ENCODE data around the gene ECEL1.
A peak's percentile ranks its signal among the peaks of the same experiment; 100 is the strongest.
"Not testable (repeated sequence)": the region's sequence is repeated elsewhere in the genome, so short reads cannot be mapped to it uniquely, and the experiment has no call there.

The ECEL1 gene

GRCh38 chr2:232440220-232441018 lies 47.2 kb downstream of the ECEL1 start:
- peak; percentile 65 to 67 for DNase-seq

GRCh38 chr2:232439758-232440135 lies 47.9 kb downstream of the ECEL1 start:
- no peak for DNase-seq

DNA sequence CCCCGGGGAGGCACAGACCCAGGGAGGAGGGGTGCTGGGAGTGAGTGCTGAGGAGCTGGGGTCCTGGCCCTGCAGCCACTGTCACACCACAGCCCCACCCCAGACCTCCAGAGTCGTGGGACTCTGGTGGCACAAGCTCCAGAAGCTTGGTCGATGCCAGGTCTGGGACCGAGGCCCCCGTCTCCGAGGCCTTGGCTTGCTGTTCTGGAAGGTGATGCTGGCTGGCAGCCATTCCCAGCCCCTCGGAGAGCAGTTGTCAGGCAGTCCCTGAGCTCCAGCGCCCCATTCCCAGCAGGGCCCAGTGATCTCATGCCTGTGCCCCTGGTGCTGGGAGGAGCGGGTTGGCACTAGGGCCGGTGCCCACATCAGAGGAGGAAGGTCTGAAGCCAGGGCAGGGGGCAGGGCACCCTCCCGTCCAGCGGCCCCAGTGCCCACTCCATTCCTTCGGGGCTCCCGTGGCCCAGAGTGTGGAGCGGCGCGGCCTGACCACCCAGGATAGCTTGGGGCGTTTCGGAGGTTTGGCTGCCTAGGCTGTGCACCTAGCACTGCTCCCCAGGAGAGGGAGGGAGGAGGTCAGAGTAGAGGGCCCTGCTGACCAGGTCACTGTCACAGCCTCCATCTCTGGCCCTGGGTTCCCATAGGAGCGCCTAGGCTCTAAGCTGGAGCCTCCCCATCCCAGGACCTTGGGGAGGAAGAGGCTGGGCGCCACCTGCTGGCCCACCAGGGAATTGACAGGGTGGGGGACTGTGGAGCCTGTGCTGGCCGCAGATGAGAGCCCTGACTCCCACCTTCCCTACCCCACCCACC lies 48.5 kb downstream of the ECEL1 start:
- DNase-seq: peak in 1 of 2 experiments; percentile 12

- no peak for DNase-seq
These were observed 49.5 kb downstream of the ECEL1 start for GRCh38 chr2:232438091-232438490.

DNA sequence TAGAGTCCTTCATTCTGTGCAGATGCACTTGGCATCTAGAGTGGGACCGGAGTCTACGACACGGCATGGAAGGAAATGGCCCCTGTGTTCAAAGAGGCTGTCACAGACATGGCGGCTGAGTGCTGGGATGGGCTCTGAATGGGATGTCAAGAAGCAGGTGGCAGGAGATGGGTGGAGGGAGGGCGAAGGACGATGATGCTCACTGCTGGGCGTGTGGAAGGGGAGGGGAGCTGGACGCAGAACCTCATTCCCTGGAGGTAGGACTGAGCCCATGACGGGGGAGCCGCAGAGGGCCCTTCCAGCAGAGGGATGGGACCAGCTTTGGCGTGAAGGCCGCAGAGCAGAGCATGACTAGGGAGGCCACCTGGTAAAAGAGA lies 50.5 kb downstream of the ECEL1 start:
- no peak for DNase-seq

DNA sequence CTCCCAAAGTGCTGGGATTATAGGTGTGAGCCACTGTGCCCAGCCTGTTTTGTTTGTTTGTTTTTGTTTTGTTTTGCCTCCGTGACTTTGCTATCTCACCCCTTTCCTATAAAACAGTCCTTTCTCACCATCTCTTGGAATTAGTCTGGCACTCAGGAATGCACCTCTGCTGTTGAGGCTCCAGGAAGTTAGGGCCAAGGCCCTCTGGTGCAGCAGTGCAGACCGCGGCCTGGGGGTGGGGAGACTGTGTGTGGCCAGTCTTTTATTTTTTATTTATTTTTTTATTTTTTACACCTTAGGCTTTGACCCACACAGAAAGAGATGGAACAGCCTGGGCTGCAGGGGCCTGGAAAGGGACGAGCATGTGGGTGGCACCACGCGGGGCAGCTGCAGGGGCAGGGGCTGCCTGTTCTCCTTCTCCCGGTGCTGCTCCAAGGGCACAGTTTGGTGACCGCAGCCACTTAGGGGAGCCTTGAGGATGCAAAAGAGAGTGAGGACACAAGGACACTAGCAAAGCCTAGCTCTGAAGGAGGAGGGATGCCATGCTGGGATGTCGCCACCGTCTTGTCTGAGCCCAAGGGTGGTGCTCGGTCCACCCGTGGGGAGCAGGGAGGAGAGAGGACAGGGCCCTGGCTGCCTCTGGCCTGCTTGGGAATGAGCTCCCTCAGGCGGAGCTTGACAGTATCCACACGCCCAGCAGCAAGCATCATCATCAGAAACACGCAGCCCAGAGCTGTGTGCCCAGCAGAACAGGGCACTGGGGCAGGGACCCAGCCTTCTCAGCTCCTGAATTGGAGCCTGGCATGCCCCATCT lies 51.0 kb downstream of the ECEL1 start:
- no peak for DNase-seq

GRCh38 chr2:232435805-232436204 lies 51.8 kb downstream of the ECEL1 start:
- no peak for DNase-seq

- no peak for DNase-seq
These were observed 52.3 kb downstream of the ECEL1 start for GRCh38 chr2:232435375-232435648.

GRCh38 chr2:232434563-232435374 lies 52.9 kb downstream of the ECEL1 start:
- no peak for DNase-seq

DNA sequence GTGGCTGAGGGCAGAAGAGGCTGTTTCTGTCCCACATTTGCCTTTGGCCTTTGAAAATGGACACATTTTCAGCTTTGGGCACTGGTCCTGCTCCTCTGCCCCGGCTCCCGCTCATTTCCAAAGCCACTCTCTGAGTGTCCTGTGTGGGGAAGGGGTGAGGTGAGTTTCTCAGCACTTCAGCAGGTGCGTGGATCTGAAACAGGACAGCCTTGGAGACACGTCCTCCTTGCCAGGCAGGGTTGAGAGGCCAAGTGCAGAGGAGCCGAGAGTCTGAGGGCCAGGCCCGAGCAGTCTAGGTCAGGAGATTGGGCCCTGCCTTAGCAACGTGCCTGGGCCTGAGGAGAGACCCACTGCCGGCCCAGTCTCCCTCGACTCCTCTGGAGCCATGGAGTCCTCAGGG lies 53.5 kb downstream of the ECEL1 start:
- DNase-seq: no peak

- DNase-seq: not testable (repeated sequence)
These were observed 54.0 kb downstream of the ECEL1 start for GRCh38 chr2:232433622-232434021.

- DNase-seq: peak in 1 of 2 experiments; percentile 19
These were observed 54.9 kb downstream of the ECEL1 start for GRCh38 chr2:232432598-232433184.

DNA sequence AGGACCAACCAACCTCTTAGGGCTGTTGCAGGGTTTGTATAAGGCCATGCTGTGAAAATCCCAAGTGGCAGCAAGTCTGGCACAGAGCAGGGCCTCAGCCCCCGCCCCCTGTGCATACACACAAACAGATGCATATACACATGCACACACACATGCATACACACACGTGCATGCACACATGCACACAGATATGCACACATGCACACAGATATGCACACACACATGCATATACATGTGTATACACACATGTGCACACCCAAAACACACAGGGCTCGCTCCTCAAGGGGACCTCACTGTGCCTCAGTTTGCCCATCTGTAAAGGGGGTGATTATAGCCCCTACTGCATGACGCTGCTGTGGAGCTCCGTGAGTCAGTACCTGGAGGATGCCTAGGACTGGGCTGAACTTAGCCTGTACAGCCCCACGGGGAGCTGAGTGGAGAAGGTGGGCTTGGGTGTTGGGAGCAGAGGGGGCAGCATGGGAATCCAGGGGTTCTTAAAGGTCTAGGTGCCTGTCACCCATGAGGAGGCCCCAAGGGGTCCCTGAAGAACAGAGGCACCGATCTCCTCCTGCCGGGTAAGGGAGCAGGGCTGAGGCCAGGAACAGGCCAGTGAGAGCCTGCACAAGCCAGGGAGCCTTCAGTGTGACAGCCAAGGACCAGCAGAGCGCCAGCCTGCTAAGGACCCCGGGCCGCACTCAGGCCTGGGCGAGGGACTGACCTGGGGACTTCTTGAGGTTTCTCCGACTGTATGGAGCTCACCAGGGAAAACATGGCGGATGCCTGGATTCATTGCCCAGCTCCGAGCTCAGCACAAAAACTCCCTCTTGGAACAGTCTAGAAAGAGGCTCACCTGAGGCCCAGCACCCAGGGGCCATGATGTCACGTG lies 55.7 kb downstream of the ECEL1 start:
- no peak for DNase-seq
